HG03565 (cell line): ENCODE measurements around the gene GDF15.

ENCODE experiments used
- ATAC-seq: cut with Tn5 transposase; IDR thresholded peaks from one replicate; pipeline ENCODE4 v1.9.1; 2021; ENCODE audit warnings: mild to moderate bottlenecking, moderate library complexity; ENCODE audit not compliant: unreplicated experiment

GDF15 gene

GRCh38 chr19:18417250-18418028 lies 31.5 kb downstream of the GDF15 start:
- no peak for ATAC-seq

- no peak for ATAC-seq
These were observed 32.1 kb downstream of the GDF15 start for GRCh38 chr19:18418029-18418482.

GRCh38 chr19:18418483-18419194 lies 32.7 kb downstream of the GDF15 start:
- peak; percentile 4 for ATAC-seq

GRCh38 chr19:18419195-18419698 lies 33.3 kb downstream of the GDF15 start, which contains the start of gene SSBP4:
Gene SSBP4, plus strand, starts transcription at chr19:18419398. Its CDS starts 251 bp downstream, at chr19:18419649.
- peak; percentile 32 for ATAC-seq

- no peak for ATAC-seq
These were observed 33.9 kb downstream of the GDF15 start for GRCh38 chr19:18419699-18420460.

- ATAC-seq, result no peak
These were observed 35.0 kb downstream of the GDF15 start for GRCh38 chr19:18420930-18421329.

GRCh38 chr19:18421371-18421959 lies 35.5 kb downstream of the GDF15 start:
- ATAC-seq, result no peak

- no peak for ATAC-seq
These were observed 36.7 kb downstream of the GDF15 start for GRCh38 chr19:18422530-18423191.

GRCh38 chr19:18423258-18424020 lies 37.5 kb downstream of the GDF15 start:
- no peak for ATAC-seq

GRCh38 chr19:18424122-18424889 lies 38.3 kb downstream of the GDF15 start:
- ATAC-seq, result no peak

GRCh38 chr19:18424890-18425514 lies 39.0 kb downstream of the GDF15 start:
- no peak for ATAC-seq

GRCh38 chr19:18425515-18426415 lies 39.8 kb downstream of the GDF15 start:
- no peak for ATAC-seq

GRCh38 chr19:18426416-18426767 lies 40.4 kb downstream of the GDF15 start:
- no peak for ATAC-seq

GRCh38 chr19:18427080-18427742 lies 41.3 kb downstream of the GDF15 start:
- ATAC-seq, result no peak

- ATAC-seq, result no peak
These were observed 41.8 kb downstream of the GDF15 start for GRCh38 chr19:18427743-18428113.

GRCh38 chr19:18428173-18428786 lies 42.3 kb downstream of the GDF15 start:
- no peak for ATAC-seq
